GM19438 (cell line): ENCODE measurements around the gene IL36RN.

Experiments
- ATAC-seq: cut with Tn5 transposase; IDR thresholded peaks from one replicate; pipeline ENCODE4 v1.9.1; 2021; ENCODE audit warnings: low read depth; ENCODE audit not compliant: unreplicated experiment

The IL36RN gene

GRCh38 chr2:113070606-113070975 is 11.6 kb downstream of the IL36RN start:
- no peak for ATAC-seq

GRCh38 chr2:113072584-113072983 is 13.6 kb downstream of the IL36RN start:
- ATAC-seq = no peak

- no peak for ATAC-seq
Observed at GRCh38 chr2:113073325-113073834, 14.4 kb downstream of the IL36RN start.

- no peak for ATAC-seq
Observed at GRCh38 chr2:113075030-113075429, 16.0 kb downstream of the IL36RN start.

- no peak for ATAC-seq
Observed at GRCh38 chr2:113075600-113075999, 16.6 kb downstream of the IL36RN start.

GRCh38 chr2:113076954-113077669 is 18.1 kb downstream of the IL36RN start:
- no peak for ATAC-seq

GRCh38 chr2:113077921-113078320 is 18.9 kb downstream of the IL36RN start:
- ATAC-seq = no peak

GRCh38 chr2:113078350-113078839 is 19.4 kb downstream of the IL36RN start:
- ATAC-seq = no peak

- no peak for ATAC-seq
Observed at GRCh38 chr2:113079131-113079530, 20.1 kb downstream of the IL36RN start.

GRCh38 chr2:113080134-113080533 is 21.1 kb downstream of the IL36RN start:
- ATAC-seq = no peak

- ATAC-seq = no peak
Observed at GRCh38 chr2:113081488-113082210, 22.7 kb downstream of the IL36RN start.

- ATAC-seq = no peak
Observed at GRCh38 chr2:113083296-113083695, 24.3 kb downstream of the IL36RN start.

- no peak for ATAC-seq
Observed at GRCh38 chr2:113084249-113085000, 25.4 kb downstream of the IL36RN start.

- no peak for ATAC-seq
Observed at GRCh38 chr2:113085542-113085941, 26.5 kb downstream of the IL36RN start.

- ATAC-seq = no peak
Observed at GRCh38 chr2:113088213-113088992, 29.4 kb downstream of the IL36RN start.

GRCh38 chr2:113089916-113090315 is 30.9 kb downstream of the IL36RN start:
- ATAC-seq = no peak

- ATAC-seq = no peak
Observed at GRCh38 chr2:113091231-113091896, 32.4 kb downstream of the IL36RN start.

- no peak for ATAC-seq
Observed at GRCh38 chr2:113092864-113093612, 34.0 kb downstream of the IL36RN start.

- no peak for ATAC-seq
Observed at GRCh38 chr2:113093613-113093977, 34.6 kb downstream of the IL36RN start.
